Activated CD8-positive, alpha-beta memory T cell treated with anti-CD3 and anti-CD28 coated beads, Interleukin-2, amount 10 ng/mL, durations not matched to agents 7 days and 5 days (primary cell): ENCODE data around the gene ZNF587. TPM values are rescaled to one million over a fixed set of nuclear protein-coding genes. Genes with fewer than 3 reads are reported as not detected.

Source experiments
- total RNA-seq, 2 experiments: library from RNA; stranded (reverse); gene quantifications; one replicate each; pipeline ENCODE4 v1.2.3, GENCODE V29; 2021

ZNF587 gene
- total RNA-seq, 2 experiments from 2014 or later, result 30.8 to 41.2 TPM

Other genes starting within 250 kb of the ZNF587 start
- gene ZNF530, start 250.0 kb upstream of the ZNF587 start, total RNA-seq, result 10 to 100 TPM; 10.6 to 12.4 TPM
- 10 to 100 TPM; 17.8 to 19.0 TPM for gene ZNF134, start 235.6 kb upstream of the ZNF587 start, total RNA-seq
- gene ZNF211, start 216.7 kb upstream of the ZNF587 start, total RNA-seq, result 10 to 100 TPM; 14.2 to 15.1 TPM
- not detected for gene ZSCAN4, start 180.9 kb upstream of the ZNF587 start, total RNA-seq
- 10 to 100 TPM; 13.3 to 16.7 TPM for gene ZNF551, start 167.9 kb upstream of the ZNF587 start, total RNA-seq
- 1 to 10 TPM; 4.0 to 5.6 TPM for gene ZNF154, start 140.7 kb upstream of the ZNF587 start, total RNA-seq
- 10 to 100 TPM; 13.0 to 13.8 TPM for gene ZNF671, start 122.2 kb upstream of the ZNF587 start, total RNA-seq
- 10 to 100 TPM; 15.4 to 18.1 TPM for gene ZNF776, start 103.0 kb upstream of the ZNF587 start, total RNA-seq
- gene ZNF586, start 80.2 kb upstream of the ZNF587 start, total RNA-seq, result 10 to 100 TPM; 20.4 to 23.0 TPM
- gene ZNF552, start 34.9 kb upstream of the ZNF587 start, total RNA-seq, result 10 to 100 TPM in 1 of 2 experiments, 1 to 10 TPM in 1; 9.7 to 11.1 TPM
- 10 to 100 TPM; 14.6 to 19.3 TPM for gene ZNF587B, start 19.6 kb upstream of the ZNF587 start, total RNA-seq
- 10 to 100 TPM; 26.7 to 28.1 TPM for gene ZNF814, start 39.2 kb downstream of the ZNF587 start, total RNA-seq
- 10 to 100 TPM; 17.8 to 24.0 TPM for gene ZNF417, start 66.7 kb downstream of the ZNF587 start, total RNA-seq
- gene ZNF418, start 85.5 kb downstream of the ZNF587 start, total RNA-seq, result 1 to 10 TPM; 5.7 to 6.6 TPM
- gene ZNF256, start 97.8 kb downstream of the ZNF587 start, total RNA-seq, result 1 to 10 TPM; 7.6 to 9.3 TPM
- under 1 TPM; 0.33 to 0.88 TPM for gene C19orf18, start 124.7 kb downstream of the ZNF587 start, total RNA-seq
- 10 to 100 TPM; 11.6 to 12.8 TPM for gene ZNF606, start 153.0 kb downstream of the ZNF587 start, total RNA-seq
- not detected for gene ZSCAN1, start 184.2 kb downstream of the ZNF587 start, total RNA-seq
- gene ZNF135, start 209.4 kb downstream of the ZNF587 start, total RNA-seq, result under 1 TPM; 0.49 to 0.76 TPM
- 10 to 100 TPM; 15.9 to 24.8 TPM for gene ZSCAN18, start 248.4 kb downstream of the ZNF587 start, total RNA-seq